GM19438 (cell line): ENCODE results near the gene TFB1M.
"Not testable (repeated sequence)": the region's sequence is repeated elsewhere in the genome, so short reads cannot be mapped to it uniquely, and the experiment has no call there.

Experiments used
- ATAC-seq: cut with Tn5 transposase; IDR thresholded peaks from one replicate; pipeline ENCODE4 v1.9.1; 2021; ENCODE audit warnings: low read depth; ENCODE audit not compliant: unreplicated experiment

TFB1M gene

GRCh38 chr6:155245193-155245592, 69.1 kb downstream of the TFB1M start:
- ATAC-seq: no peak

GRCh38 chr6:155244434-155244833, 69.8 kb downstream of the TFB1M start:
- no peak for ATAC-seq

GRCh38 chr6:155241966-155242365, 72.3 kb downstream of the TFB1M start:
- no peak for ATAC-seq

- ATAC-seq: no peak
Observed at GRCh38 chr6:155240905-155241600, 73.2 kb downstream of the TFB1M start.

- no peak for ATAC-seq
Observed at GRCh38 chr6:155237613-155238012, 76.7 kb downstream of the TFB1M start.

GRCh38 chr6:155235087-155235486, 79.2 kb downstream of the TFB1M start:
- no peak for ATAC-seq

GRCh38 chr6:155234687-155235086, 79.6 kb downstream of the TFB1M start:
- no peak for ATAC-seq

GRCh38 chr6:155234167-155234566, 80.1 kb downstream of the TFB1M start:
- no peak for ATAC-seq

GRCh38 chr6:155232848-155233247, 81.4 kb downstream of the TFB1M start:
- ATAC-seq: no peak

- not testable (repeated sequence) for ATAC-seq
Observed at GRCh38 chr6:155230975-155231374, 83.3 kb downstream of the TFB1M start.

GRCh38 chr6:155228546-155229166, 85.6 kb downstream of the TFB1M start:
- no peak for ATAC-seq

GRCh38 chr6:155227046-155227445, 87.2 kb downstream of the TFB1M start:
- ATAC-seq: no peak

- ATAC-seq: no peak
Observed at GRCh38 chr6:155224618-155225017, 89.7 kb downstream of the TFB1M start.

GRCh38 chr6:155223646-155224451, 90.4 kb downstream of the TFB1M start:
- peak; percentile 90 for ATAC-seq

GRCh38 chr6:155222506-155222905, 91.8 kb downstream of the TFB1M start:
- ATAC-seq: no peak

- ATAC-seq: no peak
Observed at GRCh38 chr6:155221086-155221485, 93.2 kb downstream of the TFB1M start.

- no peak for ATAC-seq
Observed at GRCh38 chr6:155219858-155220301, 94.4 kb downstream of the TFB1M start.

GRCh38 chr6:155219299-155219698, 95.0 kb downstream of the TFB1M start:
- no peak for ATAC-seq

GRCh38 chr6:155218711-155219110, 95.6 kb downstream of the TFB1M start:
- not testable (repeated sequence) for ATAC-seq

- ATAC-seq: no peak
Observed at GRCh38 chr6:155216312-155217046, 97.8 kb downstream of the TFB1M start.

GRCh38 chr6:155215906-155216305, 98.4 kb downstream of the TFB1M start:
- ATAC-seq: no peak
